ENCODE data around the gene SCIMP.
"Not testable (repeated sequence)": the region's sequence is repeated elsewhere in the genome, so short reads cannot be mapped to it uniquely, and the experiment has no call there.

SCIMP gene

GRCh38 chr17:5183410-5183793 lies 51.3 kb downstream of the SCIMP start:
- DNase-seq: no peak

GRCh38 chr17:5182597-5183409 lies 51.9 kb downstream of the SCIMP start:
- DNase-seq: no peak

GRCh38 chr17:5181509-5182305 lies 53.0 kb downstream of the SCIMP start:
- no peak for DNase-seq

GRCh38 chr17:5179003-5179402 lies 55.7 kb downstream of the SCIMP start:
- DNase-seq: no peak

GRCh38 chr17:5175027-5175426 lies 59.6 kb downstream of the SCIMP start:
- not testable (repeated sequence) for DNase-seq

GRCh38 chr17:5165791-5166564 lies 68.7 kb downstream of the SCIMP start:
- not testable (repeated sequence) for DNase-seq

GRCh38 chr17:5164436-5164835 lies 70.2 kb downstream of the SCIMP start:
- no peak for DNase-seq

- not testable (repeated sequence) for DNase-seq
Measured at GRCh38 chr17:5161793-5162192, 72.9 kb downstream of the SCIMP start.

GRCh38 chr17:5160702-5161101 lies 74.0 kb downstream of the SCIMP start:
- DNase-seq: not testable (repeated sequence)

All from HCEC 1CT (cell line).